Neural cell (in vitro differentiated cells): ENCODE results near the gene TAP1. TPM values are rescaled to one million over a fixed set of nuclear protein-coding genes. Genes with fewer than 3 reads are reported as not detected.

Source experiments
- H2AFZ ChIP-seq: fragments of 200-600, 300-800 bp; sonication (generic), shearing (Covaris generic); 2 replicates; pipeline ENCODE4 v1.6.0; 2014; ENCODE audit warnings: low read depth, mild to moderate bottlenecking, antibody characterized with exemption, low read length, moderate library complexity
- H3F3A ChIP-seq: fragments of 200-600 bp; shearing (Covaris generic); 2 replicates; pipeline ENCODE4 v1.6.1; 2016; ENCODE audit warnings: mild to moderate bottlenecking, moderate library complexity, mixed read lengths, antibody characterized with exemption, low read length; ENCODE audit not compliant: insufficient read depth, poor library complexity, severe bottlenecking
- H3K27ac ChIP-seq: fragments of 200-600, 300-800 bp; sonication (generic), shearing (Covaris generic); 2 replicates; pipeline ENCODE4 v1.5.1; 2014; ENCODE audit warnings: mild to moderate bottlenecking, low read length, moderate library complexity
- H3K27me3 ChIP-seq: fragments of 300-800, 200-600 bp; sonication (generic), shearing (Covaris generic); 2 replicates; pipeline ENCODE4 v1.6.0; 2014; ENCODE audit warnings: mild to moderate bottlenecking, low read depth, low read length, moderate library complexity; ENCODE audit not compliant: insufficient read depth
- H3K36me3 ChIP-seq: fragments of 300-800, 200-600 bp; sonication (generic), shearing (Covaris generic); 2 replicates; pipeline ENCODE4 v1.5.1; 2014; ENCODE audit warnings: mild to moderate bottlenecking, antibody characterized with exemption, low read length, moderate library complexity; ENCODE audit not compliant: insufficient read depth
- H3K4me2 ChIP-seq: fragments of 300-800, 200-600 bp; sonication (generic), shearing (Covaris generic); 2 replicates; pipeline ENCODE4 v1.6.0; 2014; ENCODE audit warnings: mild to moderate bottlenecking, low read length
- H3K4me3 ChIP-seq: fragments of 300-800, 200-600 bp; sonication (generic), shearing (Covaris generic); 2 replicates; pipeline ENCODE4 v1.5.1; 2014; ENCODE audit warnings: mild to moderate bottlenecking, low read length, moderate library complexity
- H3K79me2 ChIP-seq: fragments of 200-600 bp; shearing (Covaris generic); replicated peaks from 2 replicates; pipeline ENCODE4 v1.6.0; 2014; ENCODE audit warnings: mild to moderate bottlenecking, low read length, moderate library complexity; ENCODE audit not compliant: insufficient read depth
- H3K9ac ChIP-seq: fragments of 300-800, 200-600 bp; sonication (generic), shearing (Covaris generic); 2 replicates; pipeline ENCODE4 v1.6.1; 2016; ENCODE audit warnings: mild to moderate bottlenecking, low read length, mixed read lengths
- H3K9me2 ChIP-seq: fragments of 200-600 bp; shearing (Covaris generic); 2 replicates; pipeline ENCODE4 v1.6.1; 2016; ENCODE audit warnings: mild to moderate bottlenecking, low read length, mixed read lengths; ENCODE audit not compliant: insufficient read depth
- H3K9me3 ChIP-seq: fragments of 200-600, 300-800 bp; sonication (generic), shearing (Covaris generic); 2 replicates; pipeline ENCODE4 v1.6.1; 2016; ENCODE audit warnings: mild to moderate bottlenecking, mixed run types, low read length, moderate library complexity, mixed read lengths
- H4K20me1 ChIP-seq: fragments of 200-600 bp; shearing (Covaris generic); 2 replicates; pipeline ENCODE4 v1.6.1; 2016; ENCODE audit warnings: mild to moderate bottlenecking, mixed run types; ENCODE audit not compliant: insufficient read depth
- CTCF ChIP-seq: fragments of 450-650 bp; IDR thresholded peaks from 2 replicates; pipeline ENCODE4 v1.5.1; 2014; ENCODE audit warnings: antibody characterized with exemption, mild to moderate bottlenecking, moderate library complexity; ENCODE audit not compliant: poor library complexity, severe bottlenecking
- EP300 ChIP-seq: fragments of 450-650 bp; conservative IDR thresholded peaks from 2 replicates; pipeline ENCODE4 v1.6.1; 2014; ENCODE audit warnings: antibody characterized with exemption, mild to moderate bottlenecking, moderate library complexity; ENCODE audit not compliant: poor library complexity, severe bottlenecking
- EZH2 ChIP-seq: fragments of 200-600, 300-800 bp; shearing (Covaris generic), sonication (generic); IDR thresholded peaks from 2 replicates; pipeline ENCODE4 v1.6.1; 2014; ENCODE audit warnings: antibody characterized with exemption, low read length, borderline replicate concordance, mild to moderate bottlenecking; ENCODE audit not compliant: insufficient read depth, poor library complexity, severe bottlenecking
- MXI1 ChIP-seq: fragments of 450-650 bp; conservative IDR thresholded peaks from 2 replicates; pipeline ENCODE4 v1.6.1; 2014; ENCODE audit warnings: antibody characterized with exemption, mild to moderate bottlenecking; ENCODE audit not compliant: poor library complexity, severe bottlenecking
- POLR2AphosphoS5 ChIP-seq: IDR thresholded peaks from 2 replicates; pipeline ENCODE4 v1.6.1; 2012
- RAD21 ChIP-seq: fragments of 450-650 bp; conservative IDR thresholded peaks from 2 replicates; pipeline ENCODE4 v1.6.1; 2014; ENCODE audit warnings: antibody characterized with exemption, mild to moderate bottlenecking, moderate library complexity
- REST ChIP-seq: IDR thresholded peaks from 2 replicates; pipeline ENCODE4 v1.6.1; 2012; ENCODE audit warnings: borderline replicate concordance
- SMC3 ChIP-seq: fragments of 450-650 bp; conservative IDR thresholded peaks from 2 replicates; pipeline ENCODE4 v1.6.1; 2014; ENCODE audit warnings: antibody characterized with exemption, mild to moderate bottlenecking, moderate library complexity; ENCODE audit not compliant: poor library complexity
- TAF1 ChIP-seq: IDR thresholded peaks from 2 replicates; pipeline ENCODE4 v1.6.1; 2012; ENCODE audit warnings: low read depth
- polyA plus RNA-seq: library from polyadenylated mRNA; depleted of rRNA; stranded (reverse); fragments of >200 nt; gene quantifications from 2 replicates; pipeline ENCODE4 v1.2.3, GENCODE V29; 2014

The TAP1 gene
- polyA plus RNA-seq, 1 donor from 2014 or later: not detected

GRCh38 chr6:32815996-32816395 lies 37.5 kb downstream of the TAP1 start:
- no peak overlapping the region for H3K9ac ChIP-seq
- H3K36me3 ChIP-seq: no peaks in the 10 kb centered on the region
- TF ChIP-seq EP300: no peak
- TF ChIP-seq MXI1: no peak
- no peak for TF ChIP-seq EZH2
- no peak for TF ChIP-seq POLR2AphosphoS5
- TF ChIP-seq RAD21: no peak
- TF ChIP-seq REST: no peak
- no peak for TF ChIP-seq TAF1
- no peak for TF ChIP-seq CTCF
- no peak for TF ChIP-seq SMC3

GRCh38 chr6:32815115-32815514 lies 38.4 kb downstream of the TAP1 start:
- H3K4me2 ChIP-seq: no peak overlapping the region
- no peaks in the 10 kb centered on the region for H3F3A ChIP-seq
- no peaks in the 10 kb centered on the region for H3K27me3 ChIP-seq

More at GRCh38 chr6:32815996-32816395, 37.5 kb downstream of the TAP1 start:
- H3K4me3 ChIP-seq: no peak overlapping the region
- H3K9me2 ChIP-seq: no peaks in the 10 kb centered on the region
- no peaks in the 10 kb centered on the region for H3F3A ChIP-seq
- H3K9me3 ChIP-seq: no peaks in the 10 kb centered on the region
- no peaks in the 10 kb centered on the region for H4K20me1 ChIP-seq
- no peak overlapping the region for H3K27ac ChIP-seq
- no peaks in the 10 kb centered on the region for H3K79me2 ChIP-seq
- H3K4me2 ChIP-seq: no peak overlapping the region
- no peaks in the 10 kb centered on the region for H3K27me3 ChIP-seq
- no peak overlapping the region for H2AFZ ChIP-seq

More at GRCh38 chr6:32815115-32815514, 38.4 kb downstream of the TAP1 start:
- TF ChIP-seq EZH2: no peak
- no peak for TF ChIP-seq REST
- TF ChIP-seq MXI1: no peak
- TF ChIP-seq SMC3: no peak
- H3K9me3 ChIP-seq: no peaks in the 10 kb centered on the region
- no peak overlapping the region for H3K9ac ChIP-seq
- no peak overlapping the region for H3K4me3 ChIP-seq
- H3K79me2 ChIP-seq: no peaks in the 10 kb centered on the region
- H3K9me2 ChIP-seq: no peaks in the 10 kb centered on the region
- no peaks in the 10 kb centered on the region for H4K20me1 ChIP-seq
- no peak overlapping the region for H2AFZ ChIP-seq
- no peak overlapping the region for H3K27ac ChIP-seq
- no peaks in the 10 kb centered on the region for H3K36me3 ChIP-seq
